ENCODE data around the gene CEP72. TPM values are rescaled to one million over a fixed set of nuclear protein-coding genes. Genes with fewer than 3 reads are reported as not detected.
A peak's percentile ranks its signal among the peaks of the same experiment; 100 is the strongest.
"Not testable (repeated sequence)": the region's sequence is repeated elsewhere in the genome, so short reads cannot be mapped to it uniquely, and the experiment has no call there.

CEP72 gene
- total RNA-seq, 2 donors from 2014 or later = 24.8 to 44.2 TPM

DNA sequence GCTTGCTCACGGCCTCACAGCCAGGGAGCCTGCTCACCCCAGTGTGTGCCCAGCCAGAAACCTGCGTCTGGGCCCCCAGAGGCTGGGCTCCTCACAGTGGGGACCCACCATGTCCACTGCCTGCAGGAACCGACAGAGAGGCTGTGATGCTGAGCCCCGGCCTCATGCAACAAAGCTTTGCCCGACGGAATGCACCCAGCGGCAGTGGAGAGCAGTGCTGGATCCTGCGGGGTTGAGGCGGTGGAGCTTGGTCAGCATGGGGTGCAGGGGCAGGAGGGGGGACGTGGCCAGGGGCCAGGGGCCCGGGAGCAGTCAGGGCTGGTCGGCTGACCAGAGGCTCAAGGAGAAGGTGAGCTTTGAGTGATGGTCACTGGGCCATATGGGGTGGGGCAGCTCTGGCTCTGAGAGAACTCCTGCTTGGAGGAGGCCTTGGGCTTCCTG is 7.7 kb upstream of the CEP72 start:
- ATAC-seq = no peak
- H3K27ac Mint-ChIP-seq = no peak overlapping the region
- H3K9me3 Mint-ChIP-seq = no peaks in the 10 kb centered on the region
- DNase-seq (ENCODE audit: low spot score in 2 of 2) = peak in 1 of 2 donors; percentile 41
- no peaks in the 10 kb centered on the region for H3K36me3 Mint-ChIP-seq

- H3K27ac Mint-ChIP-seq, ATAC-seq, H3K36me3 Mint-ChIP-seq, H3K9me3 Mint-ChIP-seq: not testable (repeated sequence)
- peak in 1 of 2 donors; percentile 3 for DNase-seq (ENCODE audit: low spot score in 2 of 2)
Observed at GRCh38 chr5:605090-605489, 7.0 kb upstream of the CEP72 start.

GRCh38 chr5:606061-606460 is 6.1 kb upstream of the CEP72 start:
- DNase-seq (ENCODE audit: low spot score in 2 of 2) = no peak
- Mint-ChIP-seq H3K27ac (no peak overlapping the region), H3K36me3 (no peaks in the 10 kb centered on the region), H3K9me3 (no peaks in the 10 kb centered on the region)
- no peak for ATAC-seq

DNA sequence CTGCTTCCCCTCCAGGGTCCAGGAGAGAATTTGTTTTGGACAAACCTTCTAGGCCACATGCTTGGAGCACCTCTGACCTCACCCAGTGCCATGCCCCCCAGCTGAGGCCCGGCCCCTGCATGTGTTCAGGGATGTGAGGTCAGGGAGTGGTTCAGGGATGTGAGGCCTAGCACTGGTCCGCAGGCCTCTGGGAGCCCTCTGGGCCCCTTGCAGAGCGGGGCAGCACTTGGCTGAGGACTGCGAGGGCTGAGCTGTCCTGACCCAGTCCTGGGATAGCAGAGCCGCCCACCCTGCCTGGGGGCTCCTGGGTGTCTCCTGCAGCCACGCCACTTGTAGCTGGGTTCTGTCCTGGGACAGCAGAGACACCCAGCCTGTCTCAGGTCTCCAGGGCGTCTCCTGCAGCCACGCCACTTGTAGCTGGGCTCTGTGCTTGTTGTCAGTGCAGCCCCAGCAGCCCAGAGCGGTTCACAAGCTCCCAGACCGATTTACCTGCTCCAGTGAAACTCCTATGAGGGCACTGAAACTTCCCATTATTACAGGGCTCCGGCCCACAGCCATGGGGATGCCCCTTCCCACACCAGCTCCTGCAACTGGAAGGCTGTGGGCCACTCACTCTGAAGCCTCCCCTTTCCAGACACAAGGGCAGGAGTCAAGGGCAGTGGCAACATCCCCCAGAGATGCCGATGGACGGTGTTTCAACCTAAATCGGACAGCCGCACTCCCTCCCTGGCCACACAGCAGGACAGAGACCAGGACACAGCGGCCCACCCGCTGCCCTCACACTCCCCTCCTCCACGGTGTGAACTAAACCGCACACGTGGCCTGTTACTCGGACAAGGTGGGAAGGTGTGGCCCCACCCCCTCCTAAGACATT is 5.4 kb upstream of the CEP72 start:
- Mint-ChIP-seq H3K36me3 (no peaks in the 10 kb centered on the region), H3K27ac (no peak overlapping the region), H3K9me3 (no peaks in the 10 kb centered on the region)
- DNase-seq (ENCODE audit: low spot score in 2 of 2) (peak in 1 of 2 donors; percentile 38), ATAC-seq (no peak)

DNA sequence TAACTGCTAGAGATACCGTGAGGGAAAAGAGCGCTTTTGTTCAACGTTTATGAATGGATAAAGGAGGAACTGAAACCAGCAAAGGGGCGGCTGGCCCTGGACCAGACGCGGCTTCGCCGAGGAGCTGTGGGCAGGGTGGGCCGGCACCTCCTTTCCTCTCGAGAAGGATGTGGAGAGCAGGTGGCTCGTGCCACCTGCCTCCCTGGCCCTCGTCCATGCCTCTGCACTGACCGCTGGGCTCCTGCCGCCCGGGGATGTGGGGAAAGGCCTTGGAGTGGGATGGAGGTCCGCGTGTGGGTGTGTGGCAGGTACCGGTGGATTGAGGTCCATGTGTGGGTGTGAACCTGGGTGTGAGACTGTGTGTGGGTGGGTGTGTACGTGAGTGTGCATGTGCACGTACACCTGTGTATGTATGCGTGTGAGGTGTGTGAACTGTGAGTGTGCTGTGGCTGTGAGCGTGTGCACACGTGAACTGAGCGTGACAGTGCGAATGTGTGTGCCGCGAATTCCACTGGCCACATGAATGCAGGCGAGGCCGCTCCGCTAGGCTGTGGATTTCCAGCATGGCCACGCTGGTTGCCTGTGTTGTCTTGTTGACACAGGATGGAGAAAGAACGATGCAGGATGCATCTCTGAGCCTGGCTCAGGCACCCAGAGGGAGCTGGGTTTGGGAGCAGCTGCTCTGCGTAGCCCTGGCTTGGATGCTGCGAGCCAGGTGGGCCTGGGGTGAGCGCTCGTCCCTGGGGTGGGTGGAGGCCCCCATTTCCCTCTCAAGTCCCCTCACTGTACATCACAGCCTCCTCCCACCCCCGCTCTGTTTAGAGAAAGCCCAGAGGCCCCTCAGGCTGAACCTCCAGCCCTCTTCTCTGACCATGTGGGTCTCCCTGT is 4.4 kb upstream of the CEP72 start:
- Mint-ChIP-seq H3K27ac (peak overlapping the region; percentile 33 to 36), H3K9me3 (no peaks in the 10 kb centered on the region), H3K36me3 (peaks cover 4% of the 10 kb centered on the region in 2 donors)
- ATAC-seq (no peak), DNase-seq (ENCODE audit: low spot score in 2 of 2) (peak in 1 of 2 donors; percentile 50)

DNA sequence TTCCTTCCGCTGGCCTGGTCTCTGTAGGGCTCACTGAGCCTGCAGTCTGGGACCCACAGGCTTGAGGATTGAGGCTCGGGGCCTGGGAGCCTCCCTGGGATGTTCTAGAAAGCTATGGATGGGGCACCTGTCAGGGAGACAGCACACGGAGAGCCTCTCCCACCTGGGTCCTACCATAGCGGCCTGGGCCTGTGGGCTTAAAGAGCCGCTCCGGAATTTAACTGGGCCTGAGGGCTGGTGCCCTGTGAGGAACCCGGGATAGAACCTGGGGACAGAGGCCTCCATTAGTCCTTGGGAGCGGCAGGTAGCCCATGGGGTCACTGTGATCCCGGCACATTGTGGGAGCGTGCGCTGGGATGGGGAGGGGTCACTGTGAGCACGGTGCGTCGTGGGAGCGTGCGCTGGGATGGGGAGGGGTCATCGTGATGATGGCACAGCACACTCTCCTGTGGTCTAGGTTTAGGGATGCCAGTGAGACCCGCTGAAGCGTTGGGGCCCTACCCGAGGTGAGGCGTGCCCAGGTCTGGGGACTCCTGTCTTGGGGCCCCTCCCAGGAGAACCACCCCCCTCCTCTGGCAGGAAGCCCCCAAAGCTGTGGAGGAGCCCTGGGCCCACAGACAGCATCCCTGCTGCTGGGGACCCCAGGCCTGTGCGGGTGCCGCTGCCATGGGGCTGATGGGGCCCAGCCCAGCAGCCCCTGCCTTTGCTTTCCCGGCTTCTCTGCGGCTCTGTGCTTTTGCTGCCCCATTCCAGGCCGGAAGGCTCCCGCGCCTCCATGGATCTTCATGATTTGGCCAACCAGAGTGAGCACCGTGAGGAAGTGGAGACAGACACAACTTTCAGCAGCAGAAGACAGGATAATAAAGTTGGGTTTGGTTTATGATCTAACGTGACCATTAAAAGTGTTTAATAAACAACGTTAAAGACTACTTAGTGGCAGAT is 3.4 kb upstream of the CEP72 start:
- Mint-ChIP-seq H3K9me3 (no peaks in the 10 kb centered on the region), H3K36me3 (peaks cover 8 to 9% of the 10 kb centered on the region in 2 donors), H3K27ac (peak overlapping the region in 1 of 2 donors; percentile 36)
- ATAC-seq (no peak), DNase-seq (ENCODE audit: low spot score in 2 of 2) (peak in 1 of 2 donors; percentile 44)

DNA sequence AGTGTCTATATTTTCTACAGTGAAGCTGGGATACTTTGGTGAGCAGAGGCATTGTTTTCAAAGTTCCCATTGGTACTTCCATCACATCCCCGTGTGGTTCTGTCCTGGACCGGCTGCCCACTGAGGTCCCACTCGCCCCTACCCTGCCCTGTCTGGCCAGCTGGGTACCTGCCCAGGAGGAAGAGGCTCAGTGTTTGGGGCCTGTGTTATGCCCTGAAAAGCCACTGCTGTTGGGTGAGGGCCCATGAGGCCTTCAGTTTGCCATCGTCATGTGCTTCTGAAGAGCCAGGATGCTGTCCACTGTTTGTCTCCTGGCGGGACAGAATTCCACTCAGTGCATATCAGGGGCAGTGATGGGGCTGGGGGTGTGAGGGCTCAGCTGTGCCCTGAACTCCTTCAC is 2.6 kb upstream of the CEP72 start:
- DNase-seq (ENCODE audit: low spot score in 2 of 2) (peak in 1 of 2 donors; percentile 51), ATAC-seq (no peak)
- Mint-ChIP-seq H3K27ac (no peak overlapping the region), H3K9me3 (no peaks in the 10 kb centered on the region), H3K36me3 (peaks cover 8 to 15% of the 10 kb centered on the region in 2 donors)

GRCh38 chr5:610011-610743 is 2.0 kb upstream of the CEP72 start:
- Mint-ChIP-seq H3K9me3 (no peaks in the 10 kb centered on the region), H3K36me3 (peaks cover 8 to 21% of the 10 kb centered on the region in 2 donors), H3K27ac (no peak overlapping the region)
- DNase-seq (ENCODE audit: low spot score in 2 of 2) (peak in 1 of 2 donors; percentile 47), ATAC-seq (no peak)

DNA sequence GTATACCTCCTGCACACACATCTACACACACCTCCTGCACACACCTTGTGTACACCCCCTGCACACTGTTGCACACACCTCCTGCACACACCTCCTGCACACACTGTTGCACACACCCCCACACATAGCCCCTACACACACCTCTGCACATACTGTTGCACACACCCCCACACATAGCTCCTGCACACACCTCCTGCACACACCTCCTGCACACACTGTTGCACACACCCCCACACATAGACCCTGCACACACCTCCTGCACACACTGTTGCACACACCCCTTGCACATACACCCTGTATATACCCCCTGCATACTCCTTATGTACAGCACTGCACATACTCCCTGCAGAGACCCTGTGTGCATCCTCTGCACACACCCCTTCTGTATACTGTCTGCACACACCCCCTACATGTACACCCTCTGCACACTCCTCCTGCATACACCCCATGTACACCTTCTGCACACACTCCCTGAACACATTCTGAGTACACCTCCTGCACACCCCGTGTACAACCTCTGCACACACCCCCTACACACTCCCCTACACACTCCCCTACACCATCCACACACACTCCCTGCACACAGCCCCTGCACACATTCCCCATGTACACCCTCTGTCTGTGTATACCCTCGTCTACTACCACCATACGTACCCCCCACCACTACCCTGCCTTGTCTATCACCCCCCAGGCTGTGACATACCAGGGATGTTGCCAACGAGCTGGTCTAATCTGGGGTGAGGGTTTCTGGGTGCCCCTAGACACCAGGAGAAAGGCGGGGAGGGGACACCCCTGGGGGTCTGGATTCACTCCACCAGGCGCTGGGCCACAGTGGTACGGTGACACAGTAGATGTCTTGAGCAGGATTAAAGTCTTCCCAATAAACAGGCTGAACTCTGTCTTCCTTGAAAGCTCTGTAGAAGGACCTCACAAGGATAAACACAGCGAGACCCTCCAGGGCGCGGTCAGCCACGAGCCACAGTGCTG is 1.1 kb upstream of the CEP72 start:
- H3K9me3 Mint-ChIP-seq = peaks cover 0 to 5% of the 10 kb centered on the region in 2 donors
- no peak for ATAC-seq

GRCh38 chr5:612498-613424 is 621 bp downstream of the CEP72 start:
- ATAC-seq (peak; percentile 42 to 51), DNase-seq (ENCODE audit: low spot score in 2 of 2) (peak; percentile 41 to 52)
- Mint-ChIP-seq H3K27ac (peak overlapping the region; percentile 88 to 91), H3K36me3 (peaks cover 15 to 37% of the 10 kb centered on the region in 2 donors), H3K9me3 (peaks cover 0 to 5% of the 10 kb centered on the region in 2 donors)

More for the DNA sequence above, 1.1 kb upstream of the CEP72 start:
- Mint-ChIP-seq H3K36me3 (peaks cover 8 to 30% of the 10 kb centered on the region in 2 donors), H3K27ac (peak overlapping the region in 1 of 2 donors; percentile 88)
- peak in 1 of 2 donors; percentile 44 for DNase-seq (ENCODE audit: low spot score in 2 of 2)

GRCh38 chr5:616484-617039 is 4.4 kb downstream of the CEP72 start:
- Mint-ChIP-seq H3K36me3 (peaks cover 21 to 42% of the 10 kb centered on the region in 2 donors), H3K27ac (peak overlapping the region in 1 of 2 donors; percentile 89), H3K9me3 (peaks cover 0 to 5% of the 10 kb centered on the region in 2 donors)
- no peak for ATAC-seq
- peak in 1 of 2 donors; percentile 30 for DNase-seq (ENCODE audit: low spot score in 2 of 2)

DNA sequence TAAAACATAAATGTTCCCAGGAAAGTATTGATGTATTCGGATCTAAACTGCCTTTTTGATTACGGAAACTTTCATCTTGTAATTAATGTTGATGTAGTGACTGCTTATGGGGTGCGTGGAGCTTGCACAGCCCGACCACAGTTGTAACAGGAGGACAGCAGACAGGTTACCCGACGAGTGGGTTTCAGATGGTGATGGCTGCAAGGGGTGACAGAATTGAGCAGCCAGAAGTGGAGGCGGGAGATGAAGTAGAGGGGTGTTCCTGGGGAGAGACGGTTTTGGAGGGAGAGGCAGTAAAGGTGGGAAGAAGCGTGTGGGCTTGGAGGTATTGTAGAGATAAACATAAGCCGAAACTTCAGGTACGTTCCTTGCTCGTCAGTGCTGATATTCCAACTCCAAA is 5.8 kb downstream of the CEP72 start:
- H3K9me3 Mint-ChIP-seq = peaks cover 0 to 5% of the 10 kb centered on the region in 2 donors
- H3K36me3 Mint-ChIP-seq = peaks cover 17 to 37% of the 10 kb centered on the region in 2 donors
- DNase-seq (ENCODE audit: low spot score in 2 of 2) (peak in 1 of 2 donors; percentile 13), ATAC-seq (no peak)
- no peak overlapping the region for H3K27ac Mint-ChIP-seq

DNA sequence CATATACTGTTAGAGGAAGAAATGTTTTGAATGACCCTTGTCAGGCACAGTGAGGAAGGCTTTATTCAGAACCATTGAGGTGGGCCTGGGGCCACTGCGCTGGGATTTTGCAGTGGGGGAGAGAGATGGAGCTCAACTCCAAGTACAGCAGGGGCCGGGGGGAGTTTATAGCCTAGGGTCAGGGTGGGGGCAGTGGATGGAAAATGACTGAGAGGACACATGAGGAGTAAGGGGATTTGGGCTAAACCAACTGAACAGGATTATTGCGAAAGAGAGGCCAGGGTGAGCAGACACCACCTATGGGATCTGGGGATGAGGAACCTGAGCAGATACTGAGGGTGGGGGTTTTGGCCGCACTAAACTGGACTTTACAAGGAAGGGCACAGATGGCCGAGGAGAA is 6.3 kb downstream of the CEP72 start:
- Mint-ChIP-seq H3K9me3 (peaks cover 0 to 5% of the 10 kb centered on the region in 2 donors), H3K27ac (no peak overlapping the region), H3K36me3 (peaks cover 13 to 33% of the 10 kb centered on the region in 2 donors)
- peak in 1 of 2 donors; percentile 13 for DNase-seq (ENCODE audit: low spot score in 2 of 2)
- no peak for ATAC-seq

Data from activated naive CD4-positive, alpha-beta T cell treated with anti-CD3 and anti-CD28 coated beads, Interleukin-2, amount 50 U/mL, for 72 hours (primary cell).